GM21619 (cell line): ENCODE data around the gene BOD1L1.

Experiments
- ATAC-seq: cut with Tn5 transposase; IDR thresholded peaks from one replicate; pipeline ENCODE4 v1.9.1; 2021; ENCODE audit not compliant: unreplicated experiment

The BOD1L1 gene

GRCh38 chr4:13527192-13527980, 100.1 kb downstream of the BOD1L1 start:
- ATAC-seq, result no peak

GRCh38 chr4:13526658-13527057, 100.9 kb downstream of the BOD1L1 start:
- ATAC-seq, result no peak

- ATAC-seq, result no peak
Measured at GRCh38 chr4:13525606-13526281, 101.8 kb downstream of the BOD1L1 start.

- no peak for ATAC-seq
Measured at GRCh38 chr4:13524504-13525243, 102.9 kb downstream of the BOD1L1 start.

- no peak for ATAC-seq
Measured at GRCh38 chr4:13523591-13524503, 103.7 kb downstream of the BOD1L1 start.

GRCh38 chr4:13523105-13523477, 104.4 kb downstream of the BOD1L1 start:
- ATAC-seq, result no peak

- ATAC-seq, result no peak
Measured at GRCh38 chr4:13522282-13523104, 105.0 kb downstream of the BOD1L1 start.

- no peak for ATAC-seq
Measured at GRCh38 chr4:13521047-13521446, 106.5 kb downstream of the BOD1L1 start.
